Activated CD4-positive, alpha-beta T cell treated with anti-CD3 and anti-CD28 coated beads for 36 hours (primary cell): ENCODE results near the gene ZMYND11. TPM values are rescaled to one million over a fixed set of nuclear protein-coding genes. Genes with fewer than 3 reads are reported as not detected.
"Not testable (repeated sequence)": the region's sequence is repeated elsewhere in the genome, so short reads cannot be mapped to it uniquely, and the experiment has no call there.

Source experiments
- ATAC-seq: fragments of 200-7000 bp; cut with Tn5 transposase; one replicate; pipeline ENCODE4 v1.10.0; 2021; ENCODE audit warnings: mild to moderate bottlenecking, moderate library complexity
- CTCF ChIA-PET: fragments of 350-600 bp; sonication (Branson Sonifier 250); formaldehyde crosslinking; loops from one replicate; lab custom pipeline; 2021; ENCODE audit warnings: antibody characterized with exemption; lab: Charles Lee
- POLR2A ChIA-PET: fragments of 350-600 bp; sonication (Branson Sonifier 250); formaldehyde crosslinking; loops from one replicate; lab custom pipeline; 2021; ENCODE audit warnings: antibody characterized with exemption, inconsistent platforms; lab: Charles Lee
- DNase-seq: peaks from one replicate; pipeline ENCODE4 v3.0.0-alpha.2; 2020
- H3K27ac Mint-ChIP-seq: one replicate; pipeline ENCODE4 v1.8.0; 2021; ENCODE audit warnings: mixed read lengths
- H3K27me3 Mint-ChIP-seq: one replicate; pipeline ENCODE4 v1.8.0; 2021; ENCODE audit warnings: mixed read lengths
- H3K36me3 Mint-ChIP-seq: one replicate; pipeline ENCODE4 v1.8.0; 2021; ENCODE audit warnings: low read depth, mixed read lengths
- H3K4me1 Mint-ChIP-seq: one replicate; pipeline ENCODE4 v1.8.0; 2021; ENCODE audit warnings: mixed read lengths
- H3K4me3 Mint-ChIP-seq: one replicate; pipeline ENCODE4 v1.8.0; 2021; ENCODE audit warnings: mild to moderate bottlenecking, moderate library complexity, mixed read lengths
- H3K9me3 Mint-ChIP-seq: one replicate; pipeline ENCODE4 v1.8.0; 2021; ENCODE audit warnings: low read depth, mixed read lengths
- intact Hi-C, 2 experiments: fragments of 100-400 bp; cut with DNase I in 1 of 2; cut with micrococcal nuclease in 1 of 2; formaldehyde crosslinking; loops; one replicate each; pipeline versions ENCODE4 v1.14.2 to v1.15.1; 2022 to 2024; cut with DNase I, micrococcal nuclease
- total RNA-seq, 2 experiments: library from RNA; stranded (reverse); gene quantifications; one replicate each; pipeline ENCODE4 v1.2.3, GENCODE V29; 2021

Gene ZMYND11
- total RNA-seq, 2 experiments from 2014 or later: 13.2 to 16.9 TPM

GRCh38 chr10:251982-252582 lies 116.8 kb downstream of the ZMYND11 start:
- H3K4me3 Mint-ChIP-seq: no peak overlapping the region
- ChIA-PET POLR2A (no interaction called here), CTCF (interaction anchor here (1.5 kb wide), 1 partner anchor 14 kb away, joined by 3 read pairs; no protein-coding TSS in a partner anchor)
- ATAC-seq: no peak
- peaks cover 37% of the 10 kb centered on the region for H3K36me3 Mint-ChIP-seq
- no peak overlapping the region for H3K27ac Mint-ChIP-seq
- H3K9me3 Mint-ChIP-seq: no peaks in the 10 kb centered on the region
- no peaks in the 10 kb centered on the region for H3K4me1 Mint-ChIP-seq
- H3K27me3 Mint-ChIP-seq: no peaks in the 10 kb centered on the region
- intact Hi-C loops: no loop called here
- DNase-seq: no peak

DNA sequence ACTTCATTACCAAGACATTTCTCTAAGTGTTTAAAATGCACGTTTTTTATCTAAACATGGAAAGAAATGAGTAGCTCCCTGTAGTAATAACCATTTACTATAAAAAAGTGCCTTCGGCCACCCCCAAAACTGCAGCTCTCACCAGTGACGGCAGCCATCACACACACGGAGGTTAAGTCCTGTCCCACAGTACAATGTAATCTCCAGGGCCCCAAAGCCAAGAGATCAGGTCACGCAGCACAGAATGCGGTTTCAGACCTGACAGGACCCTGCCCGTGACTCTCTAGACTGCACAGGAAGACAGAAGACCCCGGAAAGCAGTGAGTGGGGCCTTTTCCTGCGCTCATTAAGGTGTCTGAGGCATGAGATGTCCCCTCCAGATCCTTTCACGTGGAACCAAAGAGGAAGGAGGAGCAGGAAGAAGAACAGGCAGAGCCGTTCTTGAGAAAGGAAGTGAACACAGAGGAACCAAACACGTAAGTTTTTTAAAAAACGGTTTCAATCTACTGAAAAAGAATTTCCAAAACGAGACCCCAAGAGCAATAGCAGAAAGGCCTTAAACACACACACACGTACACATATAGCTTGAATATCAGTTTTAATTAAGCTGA lies 125.7 kb downstream of the ZMYND11 start:
- Mint-ChIP-seq H3K4me3 (no peak overlapping the region), H3K27me3 (no peaks in the 10 kb centered on the region), H3K4me1 (peaks cover 7% of the 10 kb centered on the region), H3K36me3 (no peaks in the 10 kb centered on the region), H3K27ac (no peak overlapping the region), H3K9me3 (peaks cover 2% of the 10 kb centered on the region)
- DNase-seq (no peak), ATAC-seq (no peak)
- CTCF ChIA-PET: no interaction called here
- POLR2A ChIA-PET: no interaction called here
- intact Hi-C loops: no loop called here

DNA sequence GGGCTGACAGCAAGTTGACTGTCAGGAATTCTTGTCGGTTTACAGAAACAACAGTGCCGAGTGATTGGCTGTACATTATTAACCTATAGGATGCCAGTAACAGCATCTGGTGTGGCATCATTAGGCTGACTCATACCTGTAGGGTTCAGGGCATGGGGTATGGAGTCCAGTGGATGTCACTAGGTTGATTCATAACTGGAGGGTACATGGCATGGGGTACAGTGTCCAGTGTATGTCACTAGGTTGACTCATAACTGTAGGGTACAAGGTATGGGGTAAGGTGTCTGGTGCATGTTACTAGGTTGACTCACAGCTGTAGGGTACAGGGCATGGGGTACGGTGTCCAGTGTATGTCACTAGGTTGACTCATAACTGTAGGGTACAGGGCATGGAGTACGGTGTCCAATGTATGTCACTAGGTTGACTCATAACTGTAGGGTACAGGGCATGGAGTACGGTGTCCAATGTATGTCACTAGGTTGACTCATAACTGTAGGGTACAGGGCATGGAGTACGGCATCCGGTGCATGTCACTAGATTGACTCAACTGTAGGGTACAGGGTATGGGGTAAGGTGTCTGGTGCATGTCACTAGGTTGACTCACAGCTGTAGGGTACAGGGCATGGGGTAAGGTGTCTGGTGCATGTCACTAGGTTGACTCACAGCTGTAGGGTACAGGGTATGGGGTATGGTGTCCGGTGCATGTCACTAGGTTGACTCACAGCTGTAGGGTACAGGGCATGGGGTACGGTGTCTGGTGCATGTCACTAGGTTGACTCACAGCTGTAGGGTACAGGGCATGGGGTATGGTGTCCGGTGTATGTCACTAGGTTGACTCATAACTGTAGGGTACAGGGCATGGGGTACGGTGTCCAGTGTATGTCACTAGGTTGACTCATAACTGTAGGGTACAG lies 129.2 kb downstream of the ZMYND11 start:
- intact Hi-C loops: loop anchor here in 1 of 2 experiments (1.0 kb wide), 1 partner anchor 19 kb away; no protein-coding TSS in a partner anchor
- DNase-seq (peak; percentile 16), ATAC-seq (peak; percentile 76)
- CTCF ChIA-PET, H3K27me3 Mint-ChIP-seq, H3K4me3 Mint-ChIP-seq, H3K4me1 Mint-ChIP-seq, H3K9me3 Mint-ChIP-seq, H3K27ac Mint-ChIP-seq, H3K36me3 Mint-ChIP-seq: not testable (repeated sequence)
- POLR2A ChIA-PET: interaction anchor here (0.6 kb wide), 2 partner anchors 96 to 785 kb away, joined by 3 read pairs; no protein-coding TSS in a partner anchor

DNA sequence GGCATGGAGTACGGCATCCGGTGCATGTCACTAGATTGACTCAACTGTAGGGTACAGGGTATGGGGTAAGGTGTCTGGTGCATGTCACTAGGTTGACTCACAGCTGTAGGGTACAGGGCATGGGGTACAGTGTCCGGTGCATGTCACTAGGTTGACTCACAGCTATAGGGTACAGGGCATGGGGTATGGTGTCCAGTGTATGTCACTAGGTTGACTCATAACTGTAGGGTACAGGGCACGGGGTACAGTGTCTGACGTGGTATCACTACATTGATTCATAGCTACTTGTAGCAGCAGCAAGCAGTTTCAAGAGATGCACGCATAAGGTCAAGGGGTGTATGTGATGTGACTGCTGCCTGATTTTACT lies 129.8 kb downstream of the ZMYND11 start:
- H3K27me3 Mint-ChIP-seq, H3K4me1 Mint-ChIP-seq, H3K27ac Mint-ChIP-seq, H3K36me3 Mint-ChIP-seq, CTCF ChIA-PET, H3K4me3 Mint-ChIP-seq, H3K9me3 Mint-ChIP-seq: not testable (repeated sequence)
- POLR2A ChIA-PET: interaction anchor here (0.6 kb wide), 1 partner anchor 784 kb away, joined by 3 read pairs; no protein-coding TSS in a partner anchor
- ATAC-seq (peak; percentile 78), DNase-seq (peak; percentile 44)
- intact Hi-C loops: loop anchor here in 1 of 2 experiments (1.0 kb wide), 1 partner anchor 18 kb away; no protein-coding TSS in a partner anchor

DNA sequence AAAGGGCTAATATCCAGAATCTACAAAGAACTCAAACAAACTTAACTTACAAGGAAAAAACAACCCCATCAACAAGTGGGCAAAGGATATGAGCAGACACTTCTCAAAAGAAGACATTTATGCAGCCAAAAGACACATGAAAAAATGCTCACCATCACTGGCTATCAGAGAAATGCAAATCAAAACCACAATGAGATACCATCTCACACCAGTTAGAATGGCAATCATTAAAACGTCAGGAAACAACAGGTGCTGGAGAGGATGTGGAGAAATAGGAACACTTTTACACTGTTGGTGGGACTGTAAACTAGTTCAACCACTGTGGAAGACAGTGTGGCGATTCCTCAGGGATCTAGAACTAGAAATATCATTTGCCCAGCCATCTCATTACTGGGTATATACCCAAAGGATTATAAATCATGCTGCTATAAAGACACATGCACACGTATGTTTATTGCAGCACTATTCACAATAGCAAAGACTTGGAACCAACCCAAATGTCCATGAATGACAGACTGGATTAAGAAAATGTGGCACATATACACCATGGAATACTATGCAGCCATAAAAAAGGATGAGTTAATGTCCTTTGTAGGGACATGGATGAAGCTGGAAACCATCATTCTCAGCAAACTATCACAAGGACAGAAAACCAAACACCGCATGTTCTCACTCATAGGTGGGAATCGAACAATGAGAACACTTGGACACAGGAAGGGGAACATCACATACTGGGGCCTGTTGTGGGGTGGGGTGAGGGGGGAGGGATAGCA lies 130.7 kb downstream of the ZMYND11 start:
- H3K27ac Mint-ChIP-seq, H3K9me3 Mint-ChIP-seq, H3K4me1 Mint-ChIP-seq, CTCF ChIA-PET, H3K27me3 Mint-ChIP-seq, H3K36me3 Mint-ChIP-seq, POLR2A ChIA-PET, H3K4me3 Mint-ChIP-seq, ATAC-seq, DNase-seq: not testable (repeated sequence)
- intact Hi-C loops: loop anchor here in 1 of 2 experiments (1.0 kb wide), 1 partner anchor 17 kb away; no protein-coding TSS in a partner anchor

DNA sequence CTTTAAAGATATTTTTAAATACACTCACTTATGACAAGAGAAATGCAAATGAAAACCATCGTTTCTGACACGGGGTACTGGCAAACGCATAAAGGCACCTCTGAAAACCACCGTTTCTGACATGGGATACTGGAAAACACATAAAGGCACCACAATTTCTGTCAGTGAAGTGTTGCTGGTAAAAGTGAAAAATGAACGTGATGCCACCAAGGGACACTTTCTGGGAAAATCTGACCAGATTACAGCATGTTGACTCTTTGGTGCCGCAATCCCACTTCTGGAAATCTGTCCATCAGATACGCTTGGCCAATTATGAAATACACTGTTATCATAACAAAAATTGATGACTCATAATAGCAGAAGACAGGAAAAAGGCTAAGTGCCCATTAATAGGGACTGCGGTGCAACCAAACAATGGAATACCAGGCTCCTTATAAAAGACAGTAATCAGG lies 131.7 kb downstream of the ZMYND11 start:
- no peak overlapping the region for H3K4me3 Mint-ChIP-seq
- no peaks in the 10 kb centered on the region for H3K36me3 Mint-ChIP-seq
- H3K27ac Mint-ChIP-seq: no peak overlapping the region
- ChIA-PET CTCF (no interaction called here), POLR2A (no interaction called here)
- H3K9me3 Mint-ChIP-seq: peaks cover 2% of the 10 kb centered on the region
- peaks cover 7% of the 10 kb centered on the region for H3K4me1 Mint-ChIP-seq
- intact Hi-C loops: no loop called here
- H3K27me3 Mint-ChIP-seq: no peaks in the 10 kb centered on the region
- DNase-seq (no peak), ATAC-seq (no peak)

- H3K36me3 Mint-ChIP-seq: no peaks in the 10 kb centered on the region
- peaks cover 2% of the 10 kb centered on the region for H3K9me3 Mint-ChIP-seq
- ATAC-seq (no peak), DNase-seq (no peak)
- ChIA-PET POLR2A (no interaction called here), CTCF (interaction anchor here (0.6 kb wide), 1 partner anchor 525 kb away, joined by 3 read pairs; no protein-coding TSS in a partner anchor)
- H3K27ac Mint-ChIP-seq: no peak overlapping the region
- no peak overlapping the region for H3K4me3 Mint-ChIP-seq
- peaks cover 7% of the 10 kb centered on the region for H3K4me1 Mint-ChIP-seq
- H3K27me3 Mint-ChIP-seq: no peaks in the 10 kb centered on the region
- intact Hi-C loops: no loop called here
These were observed 132.4 kb downstream of the ZMYND11 start for GRCh38 chr10:267705-268104.

DNA sequence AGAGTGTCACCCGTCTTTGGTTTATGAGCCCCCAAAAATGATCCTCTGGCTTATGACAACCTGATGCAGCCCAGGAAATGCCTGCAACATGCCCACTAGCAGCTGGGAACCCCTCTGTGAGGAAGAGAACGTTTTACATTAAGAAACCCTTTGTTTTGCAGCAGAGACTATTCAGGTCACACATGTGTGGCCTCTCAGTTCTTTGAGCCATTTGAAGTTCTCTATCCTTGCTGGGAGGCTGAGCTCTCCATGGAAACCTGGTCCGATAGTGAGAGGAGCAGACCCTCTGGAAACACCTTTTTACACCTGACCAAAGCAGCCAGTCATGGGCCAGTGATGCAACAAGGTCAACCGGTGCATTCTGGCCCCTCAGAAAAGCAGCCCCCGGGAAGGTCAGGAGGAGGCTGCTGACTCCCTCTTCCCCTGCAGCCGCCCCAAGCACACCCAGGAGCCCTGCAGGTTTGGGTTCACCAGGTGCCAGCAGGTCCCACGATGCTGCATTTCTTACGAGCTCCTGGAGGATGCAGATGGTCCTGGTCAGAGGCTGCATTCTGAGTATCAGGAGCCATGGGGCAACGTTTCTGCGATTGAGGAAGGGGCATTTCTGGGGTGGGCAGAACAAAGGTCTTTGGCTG lies 134.3 kb downstream of the ZMYND11 start:
- CTCF ChIA-PET: no interaction called here
- Mint-ChIP-seq H3K27ac (no peak overlapping the region), H3K36me3 (no peaks in the 10 kb centered on the region), H3K4me3 (no peak overlapping the region), H3K4me1 (peaks cover 4% of the 10 kb centered on the region), H3K9me3 (no peaks in the 10 kb centered on the region), H3K27me3 (no peaks in the 10 kb centered on the region)
- DNase-seq: no peak
- ATAC-seq: no peak
- intact Hi-C loops: no loop called here
- POLR2A ChIA-PET: no interaction called here

DNA sequence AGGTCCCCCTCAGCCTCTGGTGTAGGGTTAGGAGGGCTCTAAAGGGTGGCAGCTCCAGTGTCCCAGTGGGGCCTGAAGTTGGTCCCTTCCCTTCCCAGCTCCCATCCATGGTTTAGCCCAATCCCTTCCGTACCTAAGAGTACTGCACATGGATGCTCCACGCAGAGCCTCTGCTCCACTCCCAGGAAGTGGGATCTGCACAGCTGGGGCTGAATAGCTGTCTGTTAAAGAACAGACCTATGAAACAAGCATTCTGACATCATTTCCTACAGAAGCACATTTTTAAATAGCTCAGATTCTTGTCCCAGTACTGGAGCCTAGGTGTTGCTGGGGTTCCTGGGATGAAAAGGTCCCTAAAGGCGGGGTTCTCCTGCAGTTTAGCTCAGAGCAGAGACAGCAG lies 135.9 kb downstream of the ZMYND11 start:
- Mint-ChIP-seq H3K27ac (no peak overlapping the region), H3K36me3 (no peaks in the 10 kb centered on the region), H3K4me1 (no peaks in the 10 kb centered on the region), H3K27me3 (no peaks in the 10 kb centered on the region), H3K9me3 (no peaks in the 10 kb centered on the region), H3K4me3 (no peak overlapping the region)
- POLR2A ChIA-PET: no interaction called here
- DNase-seq (no peak), ATAC-seq (no peak)
- intact Hi-C loops: no loop called here
- CTCF ChIA-PET: no interaction called here

DNA sequence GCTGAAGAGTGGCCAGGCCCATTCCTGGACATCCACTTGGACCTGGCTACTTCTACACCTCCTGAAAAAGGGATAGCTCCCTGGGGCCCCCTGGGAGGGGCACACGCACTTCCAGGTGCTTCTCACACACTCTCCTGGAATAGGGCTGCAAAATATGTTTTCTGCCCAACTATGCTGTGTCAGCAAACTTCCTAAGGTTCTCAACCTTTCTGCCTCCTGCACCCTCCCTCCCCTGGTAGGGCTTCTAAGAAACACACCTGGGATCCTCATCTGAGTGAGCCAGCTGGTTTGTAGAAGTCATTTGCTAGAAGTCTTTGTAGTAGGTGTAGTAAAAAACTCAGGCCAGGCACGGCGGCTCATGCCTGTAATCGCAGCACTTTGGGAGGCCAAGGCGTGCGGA lies 136.5 kb downstream of the ZMYND11 start:
- intact Hi-C loops: no loop called here

More for the DNA sequence above, 136.5 kb downstream of the ZMYND11 start:
- no peak overlapping the region for H3K4me3 Mint-ChIP-seq
- ChIA-PET POLR2A (no interaction called here), CTCF (interaction anchor here (1.1 kb wide), 1 partner anchor 130 kb away, joined by 5 read pairs; no protein-coding TSS in a partner anchor)
- DNase-seq (no peak), ATAC-seq (no peak)
- no peaks in the 10 kb centered on the region for H3K27me3 Mint-ChIP-seq
- H3K27ac Mint-ChIP-seq: no peak overlapping the region
- no peaks in the 10 kb centered on the region for H3K36me3 Mint-ChIP-seq
- H3K4me1 Mint-ChIP-seq: no peaks in the 10 kb centered on the region
- no peaks in the 10 kb centered on the region for H3K9me3 Mint-ChIP-seq
